CD8-positive, alpha-beta memory T cell (primary cell): ENCODE measurements around the gene INPP5E. TPM values are rescaled to one million over a fixed set of nuclear protein-coding genes. Genes with fewer than 3 reads are reported as not detected.
"Not testable (repeated sequence)": the region's sequence is repeated elsewhere in the genome, so short reads cannot be mapped to it uniquely, and the experiment has no call there.

Experiments
- CTCF ChIA-PET: fragments of 350-600 bp; sonication (Branson Sonifier 250); formaldehyde crosslinking; loops from one replicate; lab custom pipeline; 2021; ENCODE audit warnings: antibody characterized with exemption; lab: Charles Lee
- POLR2A ChIA-PET: fragments of 350-600 bp; sonication (Branson Sonifier 250); formaldehyde crosslinking; loops from one replicate; lab custom pipeline; 2021; ENCODE audit warnings: antibody characterized with exemption; lab: Charles Lee
- DNase-seq, 5 donors: peaks; one replicate each; pipeline versions ENCODE4 v3.0.0 to v3.0.0-alpha.2; 2020 to 2022; ENCODE audit warnings: mixed read lengths in 1 of 5
- H3K27ac ChIP-seq: one replicate; pipeline ENCODE4 v1.7.0; 2013; ENCODE audit warnings: low read depth, mild to moderate bottlenecking, low read length, moderate library complexity
- H3K27me3 ChIP-seq: 2 replicates; pipeline ENCODE4 v1.7.0; 2013; ENCODE audit warnings: low read length, mild to moderate bottlenecking; ENCODE audit not compliant: insufficient read depth, poor library complexity, severe bottlenecking
- H3K36me3 ChIP-seq: 2 replicates; pipeline ENCODE4 v1.7.0; 2013; ENCODE audit warnings: mild to moderate bottlenecking, low read length, moderate library complexity; ENCODE audit not compliant: insufficient read depth
- H3K4me1 ChIP-seq: 2 replicates; pipeline ENCODE4 v1.7.0; 2013; ENCODE audit warnings: mild to moderate bottlenecking, low read length, moderate library complexity; ENCODE audit not compliant: insufficient read depth
- H3K4me3 ChIP-seq: 2 replicates; pipeline ENCODE4 v1.7.0; 2013; ENCODE audit warnings: mild to moderate bottlenecking, low read length
- H3K9me3 ChIP-seq: 2 replicates; pipeline ENCODE4 v1.7.0; 2013; ENCODE audit warnings: mild to moderate bottlenecking, low read length
- H3K27ac Mint-ChIP-seq, 8 donors: one replicate each; pipeline ENCODE4 v1.8.0; 2020 to 2021; ENCODE audit warnings: mixed read lengths in 8 of 8, mild to moderate bottlenecking in 6 of 8, inconsistent platforms in 3 of 8, moderate library complexity in 3 of 8
- H3K27me3 Mint-ChIP-seq, 2 donors: one replicate each; pipeline ENCODE4 v1.8.0; 2020 to 2021; ENCODE audit warnings: mixed read lengths in 2 of 2, mild to moderate bottlenecking in 1 of 2, moderate library complexity in 1 of 2
- H3K36me3 Mint-ChIP-seq, 3 donors: one replicate each; pipeline ENCODE4 v1.8.0; 2020 to 2021; ENCODE audit warnings: mixed read lengths in 3 of 3, inconsistent platforms in 1 of 3, mild to moderate bottlenecking in 1 of 3
- H3K4me1 Mint-ChIP-seq, 3 donors: one replicate each; pipeline ENCODE4 v1.8.0; 2020 to 2021; ENCODE audit warnings: mixed read lengths in 3 of 3, inconsistent platforms in 1 of 3, mild to moderate bottlenecking in 1 of 3
- H3K4me3 Mint-ChIP-seq, 7 donors: one replicate each; pipeline ENCODE4 v1.8.0; 2020 to 2021; ENCODE audit warnings: mixed read lengths in 7 of 7, mild to moderate bottlenecking in 6 of 7, moderate library complexity in 4 of 7, inconsistent platforms in 2 of 7
- H3K9me3 Mint-ChIP-seq, 5 donors: one replicate each; pipeline ENCODE4 v1.8.0; 2020 to 2022; ENCODE audit warnings: mixed read lengths in 5 of 5, mild to moderate bottlenecking in 3 of 5, moderate library complexity in 2 of 5, inconsistent platforms in 1 of 5
- polyA plus RNA-seq: library from polyadenylated mRNA; unstranded; fragments of 300-500 nt; fragmentation: Illumina TruSeq; gene quantifications from one replicate; pipeline ENCODE4 v1.2.3, GENCODE V29; 2021
- total RNA-seq, 2 experiments: library from RNA; stranded (reverse); gene quantifications; one replicate each; pipeline ENCODE4 v1.2.3, GENCODE V29; 2021

Gene INPP5E
- total and polyA plus RNA-seq, 3 experiments from 2014 or later = 5.3 to 19.2 (median 18.0) TPM

- H3K27ac ChIP-seq, POLR2A ChIA-PET, H3K9me3 ChIP-seq, H3K27me3 ChIP-seq, DNase-seq, H3K9me3 Mint-ChIP-seq, CTCF ChIA-PET, H3K4me3 ChIP-seq, H3K27me3 Mint-ChIP-seq, H3K36me3 ChIP-seq, H3K4me3 Mint-ChIP-seq: not testable (repeated sequence)
- Mint-ChIP-seq H3K36me3 (peaks cover 0 to 56% (median 2%) of the 10 kb centered on the region in 3 donors), H3K27ac (peak overlapping the region in 2 of 8 donors; percentile 57 to 82), H3K4me1 (peaks cover 55 to 78% (median 69%) of the 10 kb centered on the region in 3 donors)
- peaks cover 58% of the 10 kb centered on the region for H3K4me1 ChIP-seq
Measured at GRCh38 chr9:136407061-136407460, 32.6 kb downstream of the INPP5E start.

- H3K4me1 ChIP-seq = peaks cover 47% of the 10 kb centered on the region
- H3K27me3 ChIP-seq, H3K36me3 ChIP-seq, H3K27me3 Mint-ChIP-seq, DNase-seq, CTCF ChIA-PET, H3K9me3 ChIP-seq, H3K27ac ChIP-seq, H3K4me3 ChIP-seq, H3K9me3 Mint-ChIP-seq: not testable (repeated sequence)
- H3K4me3 Mint-ChIP-seq = peak overlapping the region in 2 of 7 donors; percentile 28 to 74
- POLR2A ChIA-PET = interaction anchor here (0.6 kb wide), 1 partner anchor 447 kb away, joined by 7 read pairs; no protein-coding TSS in a partner anchor
- H3K4me1 Mint-ChIP-seq = peaks cover 47 to 73% (median 58%) of the 10 kb centered on the region in 3 donors
- peak overlapping the region in 3 of 8 donors; percentile 42 to 99 (median 72) for H3K27ac Mint-ChIP-seq
- peaks cover 0 to 48% (median 2%) of the 10 kb centered on the region in 3 donors for H3K36me3 Mint-ChIP-seq
Measured at GRCh38 chr9:136405904-136406303, 33.7 kb downstream of the INPP5E start.

- Mint-ChIP-seq H3K9me3 (no peaks in the 10 kb centered on the region), H3K27ac (peak overlapping the region in 5 of 8 donors; percentile 42 to 99 (median 92)), H3K4me3 (peak overlapping the region in 3 of 7 donors; percentile 16 to 83 (median 28)), H3K4me1 (peaks cover 48 to 72% (median 56%) of the 10 kb centered on the region in 3 donors), H3K27me3 (no peaks in the 10 kb centered on the region), H3K36me3 (peaks cover 0 to 44% (median 2%) of the 10 kb centered on the region in 3 donors)
- no peak for DNase-seq
- no peak overlapping the region for H3K4me3 ChIP-seq
- ChIA-PET POLR2A (interaction anchor here (0.6 kb wide), 1 partner anchor 446 kb away, joined by 7 read pairs; no protein-coding TSS in a partner anchor), CTCF (no interaction called here)
- H3K36me3 ChIP-seq = peaks cover 8% of the 10 kb centered on the region
- peaks cover 49% of the 10 kb centered on the region for H3K4me1 ChIP-seq
- H3K9me3 ChIP-seq = no peaks in the 10 kb centered on the region
- no peak overlapping the region for H3K27ac ChIP-seq
- no peaks in the 10 kb centered on the region for H3K27me3 ChIP-seq
Measured at GRCh38 chr9:136405481-136405880, 34.2 kb downstream of the INPP5E start.

GRCh38 chr9:136404801-136405136 is 34.9 kb downstream of the INPP5E start:
- no peaks in the 10 kb centered on the region for H3K9me3 ChIP-seq
- peak overlapping the region; percentile 66 to 99 (median 92) for H3K27ac Mint-ChIP-seq
- peaks cover 0 to 40% (median 2%) of the 10 kb centered on the region in 3 donors for H3K36me3 Mint-ChIP-seq
- H3K4me3 ChIP-seq = no peak overlapping the region
- ChIA-PET POLR2A (no interaction called here), CTCF (interaction anchor here (0.6 kb wide), 1 partner anchor 15 kb away, joined by 3 read pairs; no protein-coding TSS in a partner anchor)
- H3K27me3 ChIP-seq = no peaks in the 10 kb centered on the region
- no peaks in the 10 kb centered on the region for H3K9me3 Mint-ChIP-seq
- H3K4me1 ChIP-seq = peaks cover 53% of the 10 kb centered on the region
- H3K4me3 Mint-ChIP-seq = peak overlapping the region in 6 of 7 donors; percentile 63 to 89 (median 72)
- H3K4me1 Mint-ChIP-seq = peaks cover 46 to 69% (median 54%) of the 10 kb centered on the region in 3 donors
- H3K36me3 ChIP-seq = peaks cover 8% of the 10 kb centered on the region
- DNase-seq = no peak
- H3K27me3 Mint-ChIP-seq = no peaks in the 10 kb centered on the region
- H3K27ac ChIP-seq = peak overlapping the region; percentile 29

GRCh38 chr9:136403915-136404800 is 35.5 kb downstream of the INPP5E start:
- Mint-ChIP-seq H3K27me3 (no peaks in the 10 kb centered on the region), H3K4me3 (peak overlapping the region; percentile 62 to 85 (median 72)), H3K9me3 (no peaks in the 10 kb centered on the region), H3K27ac (peak overlapping the region; percentile 50 to 99 (median 92)), H3K36me3 (peaks cover 0 to 41% (median 2%) of the 10 kb centered on the region in 3 donors), H3K4me1 (peaks cover 43 to 66% (median 49%) of the 10 kb centered on the region in 3 donors)
- CTCF ChIA-PET = interaction anchor here (0.6 kb wide), 1 partner anchor 15 kb away, joined by 3 read pairs; no protein-coding TSS in a partner anchor
- peak in 4 of 5 donors; percentile 17 to 46 (median 28) for DNase-seq
- Histone ChIP-seq H3K27me3 (no peaks in the 10 kb centered on the region), H3K4me3 (no peak overlapping the region), H3K27ac (peak overlapping the region; percentile 51), H3K36me3 (peaks cover 8% of the 10 kb centered on the region), H3K9me3 (no peaks in the 10 kb centered on the region), H3K4me1 (peaks cover 51% of the 10 kb centered on the region)
- POLR2A ChIA-PET = interaction anchor here (1.1 to 1.6 kb wide), 2 partner anchors 20 to 41 kb away, joined by 3 to 8 read pairs; partner anchors contain the start of gene DNLZ

- Histone ChIP-seq H3K4me3 (no peak overlapping the region), H3K36me3 (peaks cover 12% of the 10 kb centered on the region), H3K4me1 (peaks cover 51% of the 10 kb centered on the region), H3K27ac (peak overlapping the region; percentile 51), H3K9me3 (no peaks in the 10 kb centered on the region), H3K27me3 (no peaks in the 10 kb centered on the region)
- ChIA-PET POLR2A (interaction anchor here (0.8 to 1.6 kb wide), 3 partner anchors 19 to 55 kb away, joined by 3 to 8 read pairs (median 3); partner anchors contain the start of gene DNLZ), CTCF (no interaction called here)
- DNase-seq = peak; percentile 64 to 83 (median 70)
- no peaks in the 10 kb centered on the region for H3K9me3 Mint-ChIP-seq
- peak overlapping the region; percentile 50 to 85 (median 72) for H3K4me3 Mint-ChIP-seq
- H3K27ac Mint-ChIP-seq = peak overlapping the region; percentile 50 to 99 (median 92)
- H3K27me3 Mint-ChIP-seq = no peaks in the 10 kb centered on the region
- peaks cover 45 to 67% (median 49%) of the 10 kb centered on the region in 3 donors for H3K4me1 Mint-ChIP-seq
- H3K36me3 Mint-ChIP-seq = peaks cover 0 to 40% (median 0%) of the 10 kb centered on the region in 3 donors
Measured at GRCh38 chr9:136403538-136403914, 36.1 kb downstream of the INPP5E start.

- H3K27ac Mint-ChIP-seq = peak overlapping the region in 7 of 8 donors; percentile 32 to 88 (median 66)
- Histone ChIP-seq H3K9me3 (no peaks in the 10 kb centered on the region), H3K36me3 (peaks cover 13% of the 10 kb centered on the region), H3K27me3 (no peaks in the 10 kb centered on the region), H3K4me1 (peaks cover 55% of the 10 kb centered on the region), H3K4me3 (no peak overlapping the region), H3K27ac (no peak overlapping the region)
- CTCF ChIA-PET = interaction anchor here (1.4 to 1.8 kb wide), 2 partner anchors 8 to 12 kb away, joined by 4 to 13 read pairs; partner anchors contain the start of genes ENTR1 and PMPCA
- no peaks in the 10 kb centered on the region for H3K9me3 Mint-ChIP-seq
- H3K27me3 Mint-ChIP-seq = no peaks in the 10 kb centered on the region
- POLR2A ChIA-PET = no interaction called here
- H3K4me3 Mint-ChIP-seq = peak overlapping the region in 3 of 7 donors; percentile 28 to 37 (median 32)
- peaks cover 0 to 36% (median 0%) of the 10 kb centered on the region in 3 donors for H3K36me3 Mint-ChIP-seq
- no peak for DNase-seq
- H3K4me1 Mint-ChIP-seq = peaks cover 42 to 65% (median 48%) of the 10 kb centered on the region in 3 donors
Measured at GRCh38 chr9:136402067-136402466, 37.6 kb downstream of the INPP5E start.
